Germinal center (tissue), 1 donor: ENCODE results near the gene EVA1C.

Experiments
- DNase-seq: peaks from one replicate; pipeline ENCODE4 v3.0.0; 2012; ENCODE audit warnings: mixed read lengths, low spot score

The EVA1C gene

DNA sequence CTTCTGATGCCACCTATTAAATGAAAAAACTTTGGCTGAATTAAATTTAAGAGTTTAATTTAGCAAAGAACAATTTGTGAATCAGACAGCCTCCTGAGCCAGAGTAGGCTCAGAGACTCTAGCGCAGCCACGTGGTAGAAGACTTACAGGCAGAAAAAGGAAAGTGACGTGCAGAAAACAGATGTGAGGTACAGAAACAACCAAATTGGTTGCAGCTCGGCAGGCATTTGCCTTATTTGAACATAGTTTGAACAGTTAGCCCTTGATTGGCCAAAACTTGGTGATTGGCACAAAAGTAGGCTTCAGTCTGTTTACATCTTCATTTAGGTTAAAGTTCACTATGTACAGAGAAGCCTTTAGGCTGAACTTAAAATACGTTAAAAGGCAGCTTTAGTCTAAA, 149.9 kb downstream of the EVA1C start:
- no peak for DNase-seq

GRCh38 chr21:32562915-32563314, 150.4 kb downstream of the EVA1C start:
- no peak for DNase-seq
